Measurements from ENCODE around the gene EID2B. TPM values are rescaled to one million over a fixed set of nuclear protein-coding genes. Genes with fewer than 3 reads are reported as not detected.

EID2B gene
- total and polyA plus RNA-seq, 10 of the 15 experiments (the other 5 are each of a cell fraction or from before 2014, with no cell fraction given) = 2.9 to 10.1 (median 5.0) TPM

GRCh38 chr19:39502640-39503417 lies 29.8 kb downstream of the EID2B start:
- intact Hi-C loops (cut with micrococcal nuclease; ENCODE audit: unreplicated experiment) = no loop called here
- ChIA-PET CTCF (interaction anchor here (0.8 to 1.7 kb wide), 12 partner anchors 16 to 381 kb away, joined by 3 to 15 read pairs (median 4); partner anchors contain the start of genes EID2, EID2B and SUPT5H), POLR2A (interaction anchor here (0.8 kb wide), 1 partner anchor 63 kb away, joined by 3 read pairs; no protein-coding TSS in a partner anchor), SMC1A (ENCODE audit: uncharacterized antibody, unreplicated experiment) (interaction anchor here (0.8 to 1.8 kb wide), 3 partner anchors 33 to 170 kb away, joined by 3 to 7 read pairs (median 4); no protein-coding TSS in a partner anchor), RAD21 (ENCODE audit: unreplicated experiment) (interaction anchor here (0.9 to 1.5 kb wide), 4 partner anchors 28 to 88 kb away, joined by 3 to 13 read pairs (median 4); partner anchors contain the start of gene EID2B)
- Histone ChIP-seq H3K36me3 (ENCODE audit: control insufficient read depth in 2 of 2, insufficient read depth in 2 of 2, low read length in 1 of 2) (no peaks in the 10 kb centered on the region), H2AFZ (ENCODE audit: control insufficient read depth, low read depth, low read length) (peak overlapping the region; percentile 47), H3K9ac (ENCODE audit: control insufficient read depth, insufficient read depth, low read length) (no peak overlapping the region), H3K9me3 (replicated peaks; ENCODE audit: control insufficient read depth, insufficient read depth, low read length) (no peaks in the 10 kb centered on the region; the same call in 2 of the 3 replicates), H3K4me2 (ENCODE audit: control insufficient read depth, insufficient read depth) (no peak overlapping the region; the same call in 1 of the 2 replicates), H3K4me3 (no peak overlapping the region), H3K27ac (ENCODE audit: control insufficient read depth, insufficient read depth) (no peak overlapping the region), H3K4me1 (ENCODE audit: control insufficient read depth, insufficient read depth, low read length) (peaks cover 15% of the 10 kb centered on the region), H3K79me2 (ENCODE audit: control insufficient read depth, insufficient read depth, low read length) (no peaks in the 10 kb centered on the region), H4K20me1 (ENCODE audit: control insufficient read depth, insufficient read depth) (no peaks in the 10 kb centered on the region), H3K27me3 (replicated peaks in 1 of 2; ENCODE audit: control insufficient read depth in 2 of 2, insufficient read depth in 2 of 2, low read length in 1 of 2) (peaks cover 0 to 16% of the 10 kb centered on the region in 2 experiments; a peak in 3 of 4 replicates)
- ATAC-seq (peak; percentile 46), FAIRE-seq (no peak), DNase-seq (ENCODE audit: low read depth, low spot score) (no peak)
- in situ Hi-C loops (cut with MboI) = no loop called here
- 43% methylated on average over 29 of the region's 69 CpGs for WGBS (ENCODE audit: insufficient coverage, insufficient replicate concordance, low lambda C conversion rate, missing lambda C conversion rate)
- no TSS peak for BruUV-seq (replicated peaks)
- TF ChIP-seq ZBTB11 (CRISPR knock-in tag; IDR thresholded peaks at IDR 0.05) = no peak
- TF ChIP-seq STAT1 (conservative IDR thresholded peaks at IDR 0.05) = 0 out of 2 replicates have a peak, but pooled peaks have one; percentile 33
- no peak for TF ChIP-seq BCL11A (IDR thresholded peaks at IDR 0.05; ENCODE audit: low read depth, low read length)
- no peak for TF ChIP-seq NR2C2 (IDR thresholded peaks at IDR 0.05; ENCODE audit: borderline replicate concordance, control insufficient read depth, insufficient read length, low read depth)
- TF ChIP-seq MAX (IDR thresholded peaks at IDR 0.05; ENCODE audit: low read depth, low read length) = 0 out of 2 replicates have a peak, but pooled peaks have one; percentile 67
- TF ChIP-seq, protein P1, sequence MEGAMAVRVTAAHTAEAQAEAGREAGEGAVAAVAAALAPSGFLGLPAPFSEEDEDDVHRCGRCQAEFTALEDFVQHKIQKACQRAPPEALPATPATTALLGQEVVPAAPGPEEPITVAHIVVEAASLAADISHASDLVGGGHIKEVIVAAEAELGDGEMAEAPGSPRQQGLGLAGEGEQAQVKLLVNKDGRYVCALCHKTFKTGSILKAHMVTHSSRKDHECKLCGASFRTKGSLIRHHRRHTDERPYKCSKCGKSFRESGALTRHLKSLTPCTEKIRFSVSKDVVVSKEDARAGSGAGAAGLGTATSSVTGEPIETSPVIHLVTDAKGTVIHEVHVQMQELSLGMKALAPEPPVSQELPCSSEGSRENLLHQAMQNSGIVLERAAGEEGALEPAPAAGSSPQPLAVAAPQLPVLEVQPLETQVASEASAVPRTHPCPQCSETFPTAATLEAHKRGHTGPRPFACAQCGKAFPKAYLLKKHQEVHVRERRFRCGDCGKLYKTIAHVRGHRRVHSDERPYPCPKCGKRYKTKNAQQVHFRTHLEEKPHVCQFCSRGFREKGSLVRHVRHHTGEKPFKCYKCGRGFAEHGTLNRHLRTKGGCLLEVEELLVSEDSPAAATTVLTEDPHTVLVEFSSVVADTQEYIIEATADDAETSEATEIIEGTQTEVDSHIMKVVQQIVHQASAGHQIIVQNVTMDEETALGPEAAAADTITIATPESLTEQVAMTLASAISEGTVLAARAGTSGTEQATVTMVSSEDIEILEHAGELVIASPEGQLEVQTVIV (IDR thresholded peaks at IDR 0.05; ENCODE audit: borderline replicate concordance, partially characterized antibody) = no peak
- no peak for TF ChIP-seq PRDM15 (CRISPR knock-in tag; IDR thresholded peaks at IDR 0.05)
- TF ChIP-seq CREB1 (IDR thresholded peaks at IDR 0.05; ENCODE audit: low read depth) = no peak
- TF ChIP-seq TAF1 (IDR thresholded peaks at IDR 0.05; ENCODE audit: borderline replicate concordance, low read depth, low read length) = no peak
- no peak for TF ChIP-seq NR2C1 (IDR thresholded peaks at IDR 0.05)
- TF ChIP-seq MYB (IDR thresholded peaks at IDR 0.05; ENCODE audit: borderline replicate concordance, low read depth, low read length) = no peak
- TF ChIP-seq EGR1 (IDR thresholded peaks at IDR 0.05; ENCODE audit: borderline replicate concordance in 1 of 2, low read depth in 2 of 2, low read length in 2 of 2) = no peak
